Measurements from ENCODE around the gene HGS.

- TF ChIP-seq POLR2A (IDR thresholded peaks at IDR 0.05; ENCODE audit: low read depth, low read length): peak; percentile 65
- TF ChIP-seq PAX5 (IDR thresholded peaks at IDR 0.05; ENCODE audit: insufficient read depth, low read length, severe bottlenecking): no peak
These were observed 47.1 kb upstream of the HGS start, which contains the start of the genes NPLOC4 and TSPAN10 for GRCh38 chr17:81636505-81637288.
